OCI-LY3 (cell line): ENCODE results near the gene STRN4.

Experiments
- H2AFZ ChIP-seq: fragments of 200-600, 300-600 bp; shearing (Covaris generic); 2 replicates; pipeline ENCODE4 v1.6.0; 2014; ENCODE audit warnings: antibody characterized with exemption, low read depth, low read length
- H3K27ac ChIP-seq: fragments of 200-600, 300-600 bp; sonication (generic); 2 replicates; pipeline ENCODE4 v1.5.1; 2014; ENCODE audit warnings: mild to moderate bottlenecking, low read length, moderate library complexity, mixed read lengths
- H3K27me3 ChIP-seq: fragments of 200-600, 300-600 bp; sonication (generic); 2 replicates; pipeline ENCODE4 v1.6.1; 2014; ENCODE audit warnings: low read depth, low read length, mixed read lengths
- H3K36me3 ChIP-seq: fragments of 200-600, 300-600 bp; sonication (generic); replicated peaks from 2 replicates; pipeline ENCODE3; 2014; ENCODE audit warnings: low read depth, low read length, mixed read lengths
- H3K4me1 ChIP-seq: fragments of 300-600, 200-600 bp; sonication (generic); 2 replicates; pipeline ENCODE4 v1.6.1; 2014; ENCODE audit warnings: low read length, mixed read lengths
- H3K4me2 ChIP-seq: fragments of 200-600, 300-600 bp; sonication (generic); 2 replicates; pipeline ENCODE4 v1.6.1; 2014; ENCODE audit warnings: low read length, mixed read lengths
- H3K4me3 ChIP-seq: fragments of 300-600, 200-600 bp; sonication (generic); 2 replicates; pipeline ENCODE4 v1.5.1; 2014; ENCODE audit warnings: antibody characterized with exemption, mild to moderate bottlenecking, low read length, moderate library complexity
- H3K79me2 ChIP-seq: fragments of 300-600, 200-600 bp; shearing (Covaris generic); 2 replicates; pipeline ENCODE4 v1.6.1; 2014; ENCODE audit warnings: mild to moderate bottlenecking, low read length, mixed read lengths
- H3K9ac ChIP-seq: fragments of 300-600, 200-600 bp; shearing (Covaris generic); 2 replicates; pipeline ENCODE4 v1.6.0; 2014; ENCODE audit warnings: mild to moderate bottlenecking, low read length, moderate library complexity
- H3K9me3 ChIP-seq: fragments of 200-600, 300-600 bp; shearing (Covaris generic); 2 replicates; pipeline ENCODE4 v1.6.1; 2014; ENCODE audit warnings: low read length, mixed read lengths; ENCODE audit not compliant: insufficient read depth
- H4K20me1 ChIP-seq: fragments of 200-600, 300-600 bp; sonication (generic); 2 replicates; pipeline ENCODE4 v1.6.1; 2016; ENCODE audit warnings: low read length, mixed read lengths; ENCODE audit not compliant: insufficient read depth
- EZH2phosphoT487 ChIP-seq: fragments of 200-600 bp; shearing (Covaris generic); IDR thresholded peaks from 2 replicates; pipeline ENCODE4 v1.6.1; 2018; ENCODE audit warnings: antibody characterized with exemption, mixed run types, low read depth
- TF ChIP-seq, protein P1 (sequence below): fragments of 200-600, 300-600 bp; sonication (generic); IDR thresholded peaks from 2 replicates; pipeline ENCODE4 v1.5.1; 2014; ENCODE audit warnings: antibody characterized with exemption, low read length, low read depth

Gene STRN4

DNA sequence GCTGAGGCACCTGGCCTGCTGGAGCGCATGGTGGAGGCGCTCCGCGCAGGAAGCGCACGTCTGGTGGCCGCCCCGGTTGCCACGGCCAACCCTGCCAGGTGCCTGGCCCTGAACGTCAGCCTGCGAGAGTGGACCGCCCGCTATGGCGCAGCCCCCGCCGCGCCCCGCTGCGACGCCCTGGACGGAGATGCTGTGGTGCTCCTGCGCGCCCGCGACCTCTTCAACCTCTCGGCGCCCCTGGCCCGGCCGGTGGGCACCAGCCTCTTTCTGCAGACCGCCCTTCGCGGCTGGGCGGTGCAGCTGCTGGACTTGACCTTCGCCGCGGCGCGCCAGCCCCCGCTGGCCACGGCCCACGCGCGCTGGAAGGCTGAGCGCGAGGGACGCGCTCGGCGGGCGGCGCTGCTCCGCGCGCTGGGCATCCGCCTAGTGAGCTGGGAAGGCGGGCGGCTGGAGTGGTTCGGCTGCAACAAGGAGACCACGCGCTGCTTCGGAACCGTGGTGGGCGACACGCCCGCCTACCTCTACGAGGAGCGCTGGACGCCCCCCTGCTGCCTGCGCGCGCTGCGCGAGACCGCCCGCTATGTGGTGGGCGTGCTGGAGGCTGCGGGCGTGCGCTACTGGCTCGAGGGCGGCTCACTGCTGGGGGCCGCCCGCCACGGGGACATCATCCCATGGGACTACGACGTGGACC lies 9.7 kb upstream of the STRN4 start:
- Histone ChIP-seq H3K36me3 (peaks cover 6% of the 10 kb centered on the region), H3K79me2 (no peaks in the 10 kb centered on the region), H3K4me3 (no peak overlapping the region), H3K9me3 (no peaks in the 10 kb centered on the region), H3K27ac (no peak overlapping the region), H3K4me2 (no peak overlapping the region), H4K20me1 (no peaks in the 10 kb centered on the region), H3K4me1 (peaks cover 8% of the 10 kb centered on the region), H3K9ac (no peak overlapping the region), H3K27me3 (no peaks in the 10 kb centered on the region), H2AFZ (no peak overlapping the region)
- TF ChIP-seq, protein P1, sequence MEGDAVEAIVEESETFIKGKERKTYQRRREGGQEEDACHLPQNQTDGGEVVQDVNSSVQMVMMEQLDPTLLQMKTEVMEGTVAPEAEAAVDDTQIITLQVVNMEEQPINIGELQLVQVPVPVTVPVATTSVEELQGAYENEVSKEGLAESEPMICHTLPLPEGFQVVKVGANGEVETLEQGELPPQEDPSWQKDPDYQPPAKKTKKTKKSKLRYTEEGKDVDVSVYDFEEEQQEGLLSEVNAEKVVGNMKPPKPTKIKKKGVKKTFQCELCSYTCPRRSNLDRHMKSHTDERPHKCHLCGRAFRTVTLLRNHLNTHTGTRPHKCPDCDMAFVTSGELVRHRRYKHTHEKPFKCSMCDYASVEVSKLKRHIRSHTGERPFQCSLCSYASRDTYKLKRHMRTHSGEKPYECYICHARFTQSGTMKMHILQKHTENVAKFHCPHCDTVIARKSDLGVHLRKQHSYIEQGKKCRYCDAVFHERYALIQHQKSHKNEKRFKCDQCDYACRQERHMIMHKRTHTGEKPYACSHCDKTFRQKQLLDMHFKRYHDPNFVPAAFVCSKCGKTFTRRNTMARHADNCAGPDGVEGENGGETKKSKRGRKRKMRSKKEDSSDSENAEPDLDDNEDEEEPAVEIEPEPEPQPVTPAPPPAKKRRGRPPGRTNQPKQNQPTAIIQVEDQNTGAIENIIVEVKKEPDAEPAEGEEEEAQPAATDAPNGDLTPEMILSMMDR, result no peak
- no peak for TF ChIP-seq EZH2phosphoT487

DNA sequence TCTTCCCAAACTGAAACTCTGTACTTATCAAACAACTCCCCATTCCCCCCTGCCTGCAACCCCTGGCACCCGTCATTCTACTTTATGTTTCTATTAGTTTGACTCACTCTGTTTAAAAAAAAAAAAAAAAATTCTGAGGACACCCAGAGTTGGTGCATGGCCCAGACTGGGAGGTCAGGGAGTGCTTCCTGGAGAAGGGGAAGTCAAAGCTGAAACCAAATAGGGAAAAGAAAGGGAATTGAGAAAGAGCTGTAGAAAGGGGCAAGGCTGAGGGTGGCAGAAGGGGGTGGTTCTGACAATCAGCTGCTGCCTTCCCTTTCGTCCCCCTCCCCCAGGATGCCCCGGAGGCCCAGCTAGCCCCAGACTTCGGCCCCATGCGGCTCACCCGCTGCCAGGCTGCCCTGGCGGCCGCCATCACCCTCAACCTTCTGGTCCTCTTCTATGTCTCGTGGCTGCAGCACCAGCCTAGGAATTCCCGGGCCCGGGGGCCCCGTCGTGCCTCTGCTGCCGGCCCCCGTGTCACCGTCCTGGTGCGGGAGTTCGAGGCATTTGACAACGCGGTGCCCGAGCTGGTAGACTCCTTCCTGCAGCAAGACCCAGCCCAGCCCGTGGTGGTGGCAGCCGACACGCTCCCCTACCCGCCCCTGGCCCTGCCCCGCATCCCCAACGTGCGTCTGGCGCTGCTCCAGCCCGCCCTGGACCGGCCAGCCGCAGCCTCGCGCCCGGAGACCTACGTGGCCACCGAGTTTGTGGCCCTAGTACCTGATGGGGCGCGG lies 9.0 kb upstream of the STRN4 start:
- Histone ChIP-seq H3K9ac (no peak overlapping the region), H3K4me2 (no peak overlapping the region), H3K36me3 (peaks cover 6% of the 10 kb centered on the region), H3K27me3 (no peaks in the 10 kb centered on the region), H3K9me3 (no peaks in the 10 kb centered on the region), H4K20me1 (no peaks in the 10 kb centered on the region), H2AFZ (no peak overlapping the region), H3K4me3 (no peak overlapping the region), H3K4me1 (peaks cover 8% of the 10 kb centered on the region), H3K27ac (no peak overlapping the region), H3K79me2 (no peaks in the 10 kb centered on the region)
- no peak for TF ChIP-seq EZH2phosphoT487
- TF ChIP-seq, protein P1, result no peak

DNA sequence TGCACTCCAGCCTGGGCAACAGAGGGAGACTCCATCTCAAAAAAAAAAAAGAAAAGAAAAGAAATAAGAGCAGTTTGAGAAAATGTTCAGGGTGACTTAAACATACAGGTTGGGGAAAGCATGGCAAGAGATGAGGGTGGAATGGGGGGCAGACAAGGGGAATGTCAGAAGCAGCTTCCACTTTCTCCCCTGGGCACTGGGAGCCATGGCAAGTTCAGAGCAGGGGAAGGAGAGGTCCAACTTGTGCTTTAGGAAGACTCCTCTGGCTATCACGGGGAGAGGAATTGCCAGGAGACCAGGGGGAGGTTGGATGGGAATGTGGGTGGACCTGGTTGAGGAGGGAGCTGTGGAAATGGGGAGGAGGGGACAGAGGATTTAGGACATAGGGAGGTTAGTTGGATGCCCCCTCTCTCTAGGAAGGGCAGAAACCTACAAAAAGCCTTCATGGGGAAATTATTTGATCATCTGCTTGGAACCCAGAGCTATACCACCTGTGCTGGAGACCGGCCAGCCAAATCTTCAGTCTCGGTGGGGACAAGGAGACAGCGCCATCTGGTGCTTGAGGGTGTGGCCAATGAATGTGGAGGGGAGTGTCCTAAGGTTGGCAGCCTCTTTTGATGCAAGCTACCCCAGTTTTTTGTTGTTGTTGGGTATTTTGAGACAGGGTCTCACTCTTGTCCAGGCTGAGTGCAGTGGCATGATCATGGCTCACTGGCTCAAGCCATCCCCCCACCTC lies 7.3 kb upstream of the STRN4 start:
- H2AFZ ChIP-seq, result no peak overlapping the region
- no peaks in the 10 kb centered on the region for H4K20me1 ChIP-seq
- H3K79me2 ChIP-seq, result no peaks in the 10 kb centered on the region
- H3K27me3 ChIP-seq, result no peaks in the 10 kb centered on the region
- TF ChIP-seq, protein P1, result peak; percentile 80
- TF ChIP-seq EZH2phosphoT487, result no peak
- no peak overlapping the region for H3K4me2 ChIP-seq
- peaks cover 8% of the 10 kb centered on the region for H3K4me1 ChIP-seq
- no peak overlapping the region for H3K4me3 ChIP-seq
- no peak overlapping the region for H3K27ac ChIP-seq
- no peaks in the 10 kb centered on the region for H3K9me3 ChIP-seq
- no peak overlapping the region for H3K9ac ChIP-seq
- H3K36me3 ChIP-seq, result peaks cover 8% of the 10 kb centered on the region
